HCT116 (cell line): ENCODE measurements around the gene AXIN2. TPM values are rescaled to one million over a fixed set of nuclear protein-coding genes. Genes with fewer than 3 reads are reported as not detected.

ENCODE experiments used
- ATAC-seq: fragments of 200-7000 bp; cut with Tn5 transposase; 2 replicates; pipeline ENCODE4 v1.9.1; 2020; ENCODE audit warnings: mild to moderate bottlenecking, moderate library complexity
- BruUV-seq: library from RNA; stranded (reverse); fragments of 400-500 nt; replicated peaks from 2 replicates; lab custom pipeline; 2021; lab: Mats Ljungman, UMichigan
- CTCF ChIA-PET: fragments of 300-600 bp; sonication (Branson Sonifier 250); formaldehyde crosslinking; loops from one replicate; lab custom pipeline; 2021; ENCODE audit warnings: antibody characterized with exemption; lab: Charles Lee
- POLR2A ChIA-PET: fragments of 300-600, 350-600 bp; sonication (Branson Sonifier 250); formaldehyde crosslinking; loops from one replicate; lab custom pipeline; 2021; ENCODE audit warnings: antibody characterized with exemption; lab: Charles Lee
- RAD21 ChIA-PET, 2 experiments: fragments of 300-600 bp; sonication (Branson Sonifier 250); formaldehyde crosslinking; loops; one replicate each; lab custom pipeline; 2023; ENCODE audit warnings: low total read pairs in 2 of 2; ENCODE audit not compliant: uncharacterized antibody in 2 of 2, unreplicated experiment in 2 of 2, low non-redundant PET in 1 of 2; lab: Charles Lee
- DNase-seq: peaks from one replicate; pipeline ENCODE4 v3.0.0-alpha.2; 2010; ENCODE audit warnings: low read depth, low spot score
- H2AFZ ChIP-seq: fragments of 200-600 bp; shearing (Covaris generic), sonication (generic); 2 replicates; pipeline ENCODE4 v1.6.1; 2017; ENCODE audit warnings: low read depth, mixed run types, mixed read lengths, antibody characterized with exemption, low read length; ENCODE audit not compliant: poor library complexity, severe bottlenecking
- H3K27ac ChIP-seq: 2 replicates; pipeline ENCODE4 v1.5.1; 2012; ENCODE audit warnings: low read depth, low read length
- H3K27me3 ChIP-seq: fragments of 200-600 bp; sonication (generic); 2 replicates; pipeline ENCODE4 v1.6.1; 2016; ENCODE audit warnings: mixed run types, low read length, mixed read lengths; ENCODE audit not compliant: insufficient read depth
- H3K36me3 ChIP-seq, 2 experiments: fragments of 200-500 bp in 1 of 2; fragments of 200-600 bp in 1 of 2; sonication (Bioruptor generic) in 1 of 2; sonication (generic) in 1 of 2; 2 replicates each; pipeline versions ENCODE4 v1.5.1 to v1.6.1; 2014 to 2016; ENCODE audit warnings: low read length in 2 of 2, inconsistent platforms in 1 of 2, mixed read lengths in 1 of 2, mixed run types in 1 of 2; ENCODE audit not compliant: insufficient read depth in 2 of 2, control insufficient read depth in 1 of 2
- H3K4me1 ChIP-seq, 2 experiments: fragments of 200-600 bp in 1 of 2; sonication (generic) in 1 of 2; 2 replicates each; pipeline versions ENCODE4 v1.5.1 to v1.6.1; 2012 to 2017; ENCODE audit warnings: low read length in 2 of 2, inconsistent platforms in 1 of 2, mild to moderate bottlenecking in 1 of 2, mixed read lengths in 1 of 2, mixed run types in 1 of 2, moderate library complexity in 1 of 2; ENCODE audit not compliant: insufficient read depth in 2 of 2, control insufficient read depth in 1 of 2
- H3K4me2 ChIP-seq: fragments of 200-600 bp; sonication (generic); 2 replicates; pipeline ENCODE4 v1.6.1; 2017; ENCODE audit warnings: mixed run types, low read length, mixed read lengths
- H3K4me3 ChIP-seq, 2 experiments: fragments of 200-600 bp in 1 of 2; sonication (generic) in 1 of 2; replicated peaks in 1 of 2; 2 replicates each; pipeline ENCODE4 v1.5.1; 2011 to 2016; ENCODE audit warnings: low read length in 2 of 2, control low read depth in 1 of 2, low read depth in 1 of 2, mild to moderate bottlenecking in 1 of 2, mixed read lengths in 1 of 2, mixed run types in 1 of 2
- H3K79me2 ChIP-seq: fragments of 200-600 bp; sonication (generic); 2 replicates; pipeline ENCODE4 v1.6.1; 2017; ENCODE audit warnings: mild to moderate bottlenecking, mixed run types, low read length, moderate library complexity, mixed read lengths; ENCODE audit not compliant: insufficient read depth
- H3K9ac ChIP-seq: fragments of 200-600 bp; sonication (generic); 2 replicates; pipeline ENCODE4 v1.6.1; 2016; ENCODE audit warnings: low read length, mixed read lengths
- H3K9me2 ChIP-seq: fragments of 200-600 bp; sonication (generic), shearing (Covaris generic); 2 replicates; pipeline ENCODE4 v1.6.1; 2017; ENCODE audit warnings: mixed run types, mild to moderate bottlenecking, moderate library complexity; ENCODE audit not compliant: insufficient read depth
- H3K9me3 ChIP-seq, 2 experiments: fragments of 200-500 bp in 1 of 2; fragments of 200-600 bp in 1 of 2; sonication (Bioruptor generic) in 1 of 2; sonication (generic) in 1 of 2; 2 replicates each; pipeline ENCODE4 v1.6.1; 2014 to 2017; ENCODE audit warnings: low read length in 2 of 2, mixed read lengths in 2 of 2, inconsistent platforms in 1 of 2, low read depth in 1 of 2, mild to moderate bottlenecking in 1 of 2, mixed run types in 1 of 2, moderate library complexity in 1 of 2; ENCODE audit not compliant: control insufficient read depth in 1 of 2, insufficient read depth in 1 of 2
- H4K20me1 ChIP-seq: fragments of 200-600 bp; sonication (generic), shearing (Covaris generic); 2 replicates; pipeline ENCODE4 v1.6.1; 2017; ENCODE audit warnings: mixed run types, mild to moderate bottlenecking, moderate library complexity; ENCODE audit not compliant: insufficient read depth
- EGR1 ChIP-seq: IDR thresholded peaks from 2 replicates; pipeline ENCODE4 v1.6.1; 2012; ENCODE audit warnings: low read depth
- EZH2 ChIP-seq: fragments of 200-600 bp; sonication (generic); IDR thresholded peaks from 2 replicates; pipeline ENCODE4 v1.6.1; 2017; ENCODE audit warnings: antibody characterized with exemption, mixed run types
- POLR2AphosphoS5 ChIP-seq: IDR thresholded peaks from 2 replicates; pipeline ENCODE4 v1.6.1; 2011; ENCODE audit warnings: mild to moderate bottlenecking, low read depth, low read length, moderate library complexity
- RAD21 ChIP-seq: IDR thresholded peaks from 2 replicates; pipeline ENCODE4 v1.6.1; 2012; ENCODE audit warnings: low read depth, mild to moderate bottlenecking
- SP1 ChIP-seq: IDR thresholded peaks from 2 replicates; pipeline ENCODE4 v1.6.1; 2012; ENCODE audit warnings: low read depth
- TCF7L2 ChIP-seq: IDR thresholded peaks from 2 replicates; pipeline ENCODE4 v1.7.0; 2011; ENCODE audit warnings: borderline replicate concordance, inconsistent platforms; ENCODE audit not compliant: insufficient read depth, insufficient read length; ENCODE audit errors: extremely low read depth
- intact Hi-C: fragments of 100-400 bp; cut with micrococcal nuclease; formaldehyde crosslinking; loops from 2 replicates; pipeline ENCODE4 v1.10.0; 2022
- total RNA-seq: library from RNA; stranded (reverse); gene quantifications from one replicate; pipeline ENCODE4 v1.2.1, GENCODE V29; 2021; ENCODE audit not compliant: unreplicated experiment

Gene AXIN2
- total RNA-seq, 1 experiment from 2014 or later = 7.1 TPM

DNA sequence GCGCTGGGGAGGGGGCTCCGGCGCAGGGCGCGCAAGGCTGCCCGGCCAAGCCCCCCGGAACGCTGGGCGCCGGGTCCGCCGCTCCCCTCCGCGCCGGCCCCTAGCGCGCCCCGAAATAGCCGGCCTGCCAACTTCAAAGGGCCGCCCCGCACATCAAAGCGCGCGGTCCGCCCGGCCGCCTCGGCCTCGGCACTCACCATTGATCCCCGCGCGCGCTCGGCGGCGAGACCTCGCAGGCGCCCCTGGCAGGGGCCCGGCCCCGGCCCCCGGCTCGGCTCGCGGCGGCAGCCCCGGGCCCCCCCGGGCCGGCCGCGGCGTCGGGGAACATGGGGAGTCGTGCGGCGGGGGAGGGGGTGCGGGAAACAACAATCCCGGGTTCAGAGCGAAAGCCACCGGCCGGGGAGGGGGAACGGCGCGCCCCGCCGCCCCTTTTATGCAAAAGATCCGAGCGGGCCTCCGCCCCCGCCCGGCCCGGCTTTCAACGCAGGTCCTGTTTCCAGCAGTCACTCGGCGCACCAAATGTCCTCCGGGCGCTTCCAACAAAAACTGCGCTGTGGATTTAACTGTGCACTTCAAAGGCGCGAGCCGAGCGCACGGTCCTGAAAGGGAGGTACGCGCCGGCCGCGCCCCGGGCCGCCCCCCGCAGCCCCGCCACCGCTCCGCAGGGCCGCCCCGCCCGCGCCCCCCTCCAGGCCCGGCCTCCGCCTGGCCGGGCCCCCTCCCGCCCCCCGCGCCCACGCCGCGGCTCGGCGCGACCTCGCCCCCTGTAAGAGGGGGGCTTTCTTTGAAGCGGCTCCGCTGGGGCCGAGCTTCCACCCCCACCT is 608 bp downstream of the AXIN2 start:
- peak overlapping the region; percentile 68 to 74 for H3K4me3 ChIP-seq
- BruUV-seq = no TSS peak
- H3K4me2 ChIP-seq = peak overlapping the region; percentile 94
- peaks cover 43 to 70% of the 10 kb centered on the region in 2 experiments for H3K4me1 ChIP-seq
- peak overlapping the region; percentile 86 for H3K27ac ChIP-seq
- H3K79me2 ChIP-seq = peaks cover 10% of the 10 kb centered on the region
- RAD21 ChIA-PET = no interaction called here
- H2AFZ ChIP-seq = peak overlapping the region; percentile 73
- CTCF ChIA-PET = no interaction called here
- no peaks in the 10 kb centered on the region for H3K9me2 ChIP-seq
- ATAC-seq = peak; percentile 59
- intact Hi-C loops = loop anchor here (5.0 kb wide), 1 partner anchor 1101 kb away; no protein-coding TSS in a partner anchor
- peak overlapping the region; percentile 65 for H3K9ac ChIP-seq
- no peaks in the 10 kb centered on the region for H4K20me1 ChIP-seq
- no peaks in the 10 kb centered on the region for H3K9me3 ChIP-seq
- DNase-seq = peak; percentile 94
- no peaks in the 10 kb centered on the region for H3K27me3 ChIP-seq
- POLR2A ChIA-PET = no interaction called here
- H3K36me3 ChIP-seq = no peaks in the 10 kb centered on the region; a peak in 1 of 4 replicates
- TF ChIP-seq EGR1 = peak; percentile 89
- TF ChIP-seq TCF7L2 = peak; percentile 100
- peak; percentile 45 for TF ChIP-seq POLR2AphosphoS5
- no peak for TF ChIP-seq RAD21
- TF ChIP-seq SP1 = no peak

DNA sequence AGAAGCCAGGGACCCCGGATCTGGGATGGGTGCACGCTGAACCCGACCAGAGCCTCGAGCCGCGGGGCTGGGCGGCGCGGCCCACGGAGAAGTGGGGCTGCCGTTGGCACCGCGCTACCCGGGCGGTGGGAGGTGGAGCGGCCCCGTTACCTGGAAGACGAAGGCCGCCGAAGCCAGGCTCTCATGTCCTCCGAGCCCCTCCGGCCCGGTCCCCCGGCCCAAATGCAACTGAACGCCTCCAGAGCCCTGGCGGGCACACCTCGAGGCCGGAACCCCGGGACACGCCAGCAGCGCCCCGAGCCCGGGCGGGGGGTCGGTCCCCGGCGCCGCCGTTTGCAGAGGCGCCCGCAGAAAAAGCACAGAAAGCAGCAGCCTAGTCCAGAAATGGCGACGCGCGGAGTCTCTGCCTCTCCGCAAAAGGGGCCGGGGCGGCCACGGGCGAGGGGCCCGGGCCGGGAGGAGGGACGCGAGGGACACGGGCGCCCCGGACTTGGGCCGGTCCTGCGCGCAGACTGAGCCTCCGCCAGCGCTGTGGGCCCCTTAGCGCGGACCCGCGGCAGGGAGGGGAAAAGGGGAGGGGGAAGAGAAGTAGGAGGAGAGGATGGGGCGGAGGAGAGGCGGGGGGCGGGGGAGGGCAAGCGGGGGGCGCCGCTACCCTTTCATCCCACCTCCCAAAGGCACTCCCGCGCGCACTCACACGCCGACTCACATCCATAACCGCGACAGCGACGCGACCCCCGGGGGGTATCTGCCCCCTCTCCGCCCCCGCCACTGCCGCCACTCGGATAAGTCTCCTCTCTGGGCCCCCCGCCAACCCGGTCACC is 1.4 kb downstream of the AXIN2 start:
- no peak for DNase-seq
- H3K9ac ChIP-seq = peak overlapping the region; percentile 65
- intact Hi-C loops = loop anchor here (5.0 kb wide), 3 partner anchors 232 to 1102 kb away; no protein-coding TSS in a partner anchor

More for the DNA sequence above, 1.4 kb downstream of the AXIN2 start:
- TF ChIP-seq EZH2 (no peak), TCF7L2 (peak; percentile 30)
- Histone ChIP-seq H4K20me1 (no peaks in the 10 kb centered on the region), H3K9me3 (no peaks in the 10 kb centered on the region), H3K27ac (peak overlapping the region; percentile 86), H3K4me1 (peaks cover 43 to 71% of the 10 kb centered on the region in 2 experiments), H3K9me2 (no peaks in the 10 kb centered on the region), H3K79me2 (peaks cover 10% of the 10 kb centered on the region), H2AFZ (peak overlapping the region; percentile 32), H3K4me3 (peak overlapping the region; percentile 68 to 74), H3K4me2 (peak overlapping the region; percentile 94), H3K27me3 (no peaks in the 10 kb centered on the region), H3K36me3 (no peaks in the 10 kb centered on the region; a peak in 1 of 4 replicates)
- RAD21 ChIA-PET = interaction anchor here in 1 of 2 experiments (1.2 kb wide), 1 partner anchor 606 kb away, joined by 3 read pairs; no protein-coding TSS in a partner anchor
- BruUV-seq = no TSS peak
- POLR2A ChIA-PET = no interaction called here
- CTCF ChIA-PET = no interaction called here
- peak; percentile 9 for ATAC-seq
